H9 (cell line): ENCODE measurements around the gene AP2A2. TPM values are rescaled to one million over a fixed set of nuclear protein-coding genes. Genes with fewer than 3 reads are reported as not detected.

Experiments used
- DNase-seq: peaks from one replicate; pipeline ENCODE4 v3.0.0-alpha.2; 2017
- H2AFZ ChIP-seq: one replicate; pipeline ENCODE4 v1.6.1; 2013; ENCODE audit warnings: mild to moderate bottlenecking, low read length, control low read depth, moderate library complexity
- H2AK5ac ChIP-seq: 2 replicates; pipeline ENCODE4 v1.6.1; 2013; ENCODE audit warnings: low read length, control low read depth, mixed read lengths; ENCODE audit not compliant: insufficient read length
- H2BK120ac ChIP-seq: one replicate; pipeline ENCODE4 v1.6.1; 2013; ENCODE audit warnings: low read depth, mild to moderate bottlenecking, low read length, control low read depth, inconsistent platforms; ENCODE audit not compliant: poor library complexity, severe bottlenecking
- H2BK12ac ChIP-seq: 2 replicates; pipeline ENCODE4 v1.6.1; 2013; ENCODE audit warnings: low read length, control low read depth, mixed read lengths, low read depth; ENCODE audit not compliant: insufficient read length
- H2BK15ac ChIP-seq: 2 replicates; pipeline ENCODE4 v1.6.1; 2013; ENCODE audit warnings: low read depth, low read length, control low read depth
- H2BK20ac ChIP-seq: one replicate; pipeline ENCODE4 v1.6.1; 2013; ENCODE audit warnings: low read depth, mild to moderate bottlenecking, low read length, control low read depth, inconsistent platforms; ENCODE audit not compliant: poor library complexity, severe bottlenecking
- H2BK5ac ChIP-seq: 2 replicates; pipeline ENCODE4 v1.6.1; 2013; ENCODE audit warnings: low read length, control low read depth, mixed read lengths; ENCODE audit not compliant: insufficient read length
- H3K14ac ChIP-seq: 2 replicates; pipeline ENCODE4 v1.6.1; 2013; ENCODE audit warnings: low read length, control low read depth; ENCODE audit not compliant: insufficient read depth
- H3K18ac ChIP-seq: 2 replicates; pipeline ENCODE4 v1.6.1; 2013; ENCODE audit warnings: low read depth, mild to moderate bottlenecking, mixed read lengths, low read length, control low read depth; ENCODE audit not compliant: insufficient read length
- H3K23ac ChIP-seq: 2 replicates; pipeline ENCODE4 v1.6.1; 2013; ENCODE audit warnings: low read length, control low read depth, mixed read lengths, low read depth; ENCODE audit not compliant: insufficient read length
- H3K23me2 ChIP-seq: 2 replicates; pipeline ENCODE4 v1.6.1; 2013; ENCODE audit warnings: low read depth, mild to moderate bottlenecking, mixed read lengths, low read length, control low read depth; ENCODE audit not compliant: insufficient read length, poor library complexity, severe bottlenecking
- H3K27ac ChIP-seq: 2 replicates; pipeline ENCODE4 v1.5.1; 2013; ENCODE audit warnings: low read length, control low read depth, mixed read lengths, low read depth; ENCODE audit not compliant: insufficient read length
- H3K27me3 ChIP-seq: 2 replicates; pipeline ENCODE4 v1.6.1; 2013; ENCODE audit warnings: low read length, control low read depth, inconsistent platforms; ENCODE audit not compliant: insufficient read depth
- H3K4ac ChIP-seq: 2 replicates; pipeline ENCODE4 v1.6.1; 2013; ENCODE audit warnings: low read depth, mild to moderate bottlenecking, control low read depth, inconsistent platforms, low read length, moderate library complexity
- H3K4me1 ChIP-seq: 2 replicates; pipeline ENCODE4 v1.6.1; 2013; ENCODE audit warnings: low read length, control low read depth, inconsistent platforms; ENCODE audit not compliant: insufficient read depth
- H3K4me2 ChIP-seq: 2 replicates; pipeline ENCODE4 v1.6.1; 2013; ENCODE audit warnings: low read length, control low read depth, mixed read lengths; ENCODE audit not compliant: insufficient read length, insufficient read depth
- H3K56ac ChIP-seq: 2 replicates; pipeline ENCODE4 v1.6.1; 2013; ENCODE audit warnings: low read depth, mild to moderate bottlenecking, mixed read lengths, low read length, control low read depth; ENCODE audit not compliant: insufficient read length
- H3K79me1 ChIP-seq: 2 replicates; pipeline ENCODE4 v1.6.1; 2013; ENCODE audit warnings: low read depth, mild to moderate bottlenecking, moderate library complexity, low read length, control low read depth, inconsistent platforms; ENCODE audit not compliant: insufficient read depth, poor library complexity, severe bottlenecking
- H3K79me2 ChIP-seq: 2 replicates; pipeline ENCODE4 v1.6.1; 2013; ENCODE audit warnings: low read length, control low read depth, inconsistent platforms; ENCODE audit not compliant: insufficient read depth
- H3K9ac ChIP-seq: 2 replicates; pipeline ENCODE4 v1.6.1; 2013; ENCODE audit warnings: low read length, control low read depth, mixed read lengths; ENCODE audit not compliant: insufficient read length; ENCODE audit errors: extremely low read depth
- H3K9me3 ChIP-seq: one replicate; pipeline ENCODE4 v1.6.1; 2013; ENCODE audit warnings: low read depth, low read length, inconsistent platforms; ENCODE audit not compliant: control insufficient read depth
- H3T11ph ChIP-seq: one replicate; pipeline ENCODE4 v1.6.1; 2013; ENCODE audit warnings: mild to moderate bottlenecking, low read length, control low read depth, inconsistent platforms
- H4K20me1 ChIP-seq: one replicate; pipeline ENCODE4 v1.6.1; 2013; ENCODE audit not compliant: control insufficient read depth, insufficient read length, insufficient read depth
- H4K5ac ChIP-seq: 2 replicates; pipeline ENCODE4 v1.6.1; 2013; ENCODE audit warnings: low read depth, mild to moderate bottlenecking, mixed read lengths, low read length, control low read depth; ENCODE audit not compliant: insufficient read length
- H4K8ac ChIP-seq: replicated peaks from 2 replicates; pipeline ENCODE4 v1.6.1; 2013; ENCODE audit warnings: low read length, control low read depth, mixed read lengths, low read depth; ENCODE audit not compliant: insufficient read length
- H4K91ac ChIP-seq: 2 replicates; pipeline ENCODE4 v1.6.1; 2013; ENCODE audit warnings: low read depth, mild to moderate bottlenecking, moderate library complexity, mixed read lengths, low read length, control low read depth; ENCODE audit not compliant: insufficient read length
- H3K27ac Mint-ChIP-seq, 3 experiments: 2 replicates in 2 of 3; 3 replicates in 1 of 3; pipeline ENCODE4 v1.8.0; 2020 to 2021; ENCODE audit warnings: mixed read lengths in 3 of 3, mild to moderate bottlenecking in 1 of 3, moderate library complexity in 1 of 3
- H3K27me3 Mint-ChIP-seq: 2 replicates; pipeline ENCODE4 v1.8.0; 2021; ENCODE audit warnings: low read depth, mild to moderate bottlenecking, moderate library complexity, mixed read lengths
- H3K36me3 Mint-ChIP-seq, 3 experiments: 2 replicates in 2 of 3; 3 replicates in 1 of 3; pipeline ENCODE4 v1.8.0; 2020 to 2021; ENCODE audit warnings: low read depth in 3 of 3, mixed read lengths in 3 of 3; ENCODE audit not compliant: insufficient read depth in 1 of 3
- H3K4me1 Mint-ChIP-seq, 2 experiments: 2 replicates each; pipeline ENCODE4 v1.8.0; 2020; ENCODE audit warnings: mixed read lengths in 2 of 2
- H3K4me3 Mint-ChIP-seq, 2 experiments: 2 replicates in 1 of 2; 3 replicates in 1 of 2; pipeline ENCODE4 v1.8.0; 2020 to 2021; ENCODE audit warnings: mild to moderate bottlenecking in 2 of 2, mixed read lengths in 2 of 2, moderate library complexity in 1 of 2
- H3K9me3 Mint-ChIP-seq, 2 experiments: 2 replicates in 1 of 2; 3 replicates in 1 of 2; pipeline ENCODE4 v1.8.0; 2020; ENCODE audit warnings: mild to moderate bottlenecking in 2 of 2, mixed read lengths in 2 of 2, moderate library complexity in 1 of 2
- CTCF ChIP-seq: fragments of 200-600 bp; sonication (generic); conservative IDR thresholded peaks from 3 replicates; pipeline ENCODE4 v1.8.0; 2021; ENCODE audit warnings: antibody characterized with exemption, mild to moderate bottlenecking
- whole genome bisulfite sequencing: extraction: QIAGEN DNeasy Blood & Tissue Kit; methylation state at CpG from one replicate; pipeline ENCODE4 v1.1.7; 2013; ENCODE audit warnings: missing lambda C conversion rate, low lambda C conversion rate, mixed read lengths; ENCODE audit not compliant: insufficient read length; ENCODE audit errors: extremely low coverage; 5-methylcytosine and 5-hydroxymethylcytosine counted together
- total RNA-seq: library from RNA; stranded (reverse); gene quantifications from 2 replicates; pipeline ENCODE4 v1.2.1, GENCODE V29; 2021

AP2A2 gene
- total RNA-seq, 1 experiment from 2014 or later, result 53.7 TPM

DNA sequence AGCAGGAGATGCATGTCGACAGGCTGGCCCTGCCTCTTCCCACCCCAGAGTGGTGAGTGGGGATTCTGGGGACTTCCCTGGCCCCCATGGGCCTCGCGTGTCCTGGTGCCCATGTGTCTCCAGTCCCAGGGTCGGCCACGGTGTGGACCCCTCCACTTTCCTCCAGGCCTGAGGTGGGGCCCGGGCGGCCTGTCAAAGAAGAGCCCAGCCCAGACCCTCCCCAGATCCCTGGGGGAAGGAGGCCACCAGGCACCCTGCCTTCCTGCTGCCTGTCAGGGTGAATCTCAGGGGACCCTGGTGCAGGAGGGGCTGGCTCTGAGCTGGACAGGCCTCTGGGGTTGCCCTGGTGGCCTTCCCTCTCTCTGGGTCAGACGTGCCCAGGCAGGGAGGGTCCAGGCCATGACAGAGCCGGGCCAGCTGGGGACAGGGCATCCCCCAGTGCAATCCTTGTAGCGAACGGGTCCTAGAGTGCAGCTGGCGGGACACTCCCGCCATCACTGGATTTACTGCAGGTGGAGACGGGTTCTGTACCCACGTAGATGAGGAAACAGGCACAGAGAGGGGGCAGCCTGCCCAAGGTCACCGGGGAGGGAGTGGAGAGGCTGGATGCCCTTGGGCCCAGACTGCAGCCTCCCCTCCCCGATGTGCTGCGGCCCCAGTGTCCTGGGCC, 124.4 kb downstream of the AP2A2 start:
- no peak overlapping the region for H2AK5ac ChIP-seq

More for the DNA sequence above, 124.4 kb downstream of the AP2A2 start:
- H3K56ac ChIP-seq, result no peak overlapping the region
- no peak overlapping the region for H4K8ac ChIP-seq
- H3K79me1 ChIP-seq, result no peaks in the 10 kb centered on the region
- Mint-ChIP-seq H3K4me1 (peaks cover 0 to 4% of the 10 kb centered on the region in 2 experiments; a peak in 2 of 4 replicates), H3K36me3 (no peaks in the 10 kb centered on the region), H3K4me3 (no peak overlapping the region), H3K27me3 (peaks cover 10% of the 10 kb centered on the region), H3K27ac (peak overlapping the region in 1 of 3 experiments; percentile 57; a peak in 1 of 7 replicates), H3K9me3 (no peaks in the 10 kb centered on the region; a peak in 1 of 5 replicates)
- DNase-seq, result no peak
- no peak overlapping the region for H3T11ph ChIP-seq
- no peak overlapping the region for H2AFZ ChIP-seq
- H2BK12ac ChIP-seq, result no peak overlapping the region
- H3K18ac ChIP-seq, result no peak overlapping the region
- no peak overlapping the region for H2BK15ac ChIP-seq
- H4K91ac ChIP-seq, result no peak overlapping the region
- H3K4ac ChIP-seq, result no peak overlapping the region
- no peak overlapping the region for H4K5ac ChIP-seq
- H2BK120ac ChIP-seq, result no peak overlapping the region
- no peak overlapping the region for H2BK5ac ChIP-seq
- H4K20me1 ChIP-seq, result no peaks in the 10 kb centered on the region
- no peaks in the 10 kb centered on the region for H3K23me2 ChIP-seq
- WGBS, result no CpG with 5 or more reads among the region's 18 CpGs
- no peak overlapping the region for H2BK20ac ChIP-seq
- no peak overlapping the region for H3K23ac ChIP-seq
- no peak overlapping the region for H3K27ac ChIP-seq
- H3K9ac ChIP-seq, result no peak overlapping the region
- no peak for TF ChIP-seq CTCF
- H3K4me2 ChIP-seq, result no peak overlapping the region
- no peak overlapping the region for H3K14ac ChIP-seq
- H3K27me3 ChIP-seq, result no peaks in the 10 kb centered on the region
- H3K4me1 ChIP-seq, result no peaks in the 10 kb centered on the region
- H3K79me2 ChIP-seq, result no peaks in the 10 kb centered on the region
- no peaks in the 10 kb centered on the region for H3K9me3 ChIP-seq
